IMR-90 (cell line): ENCODE data around the gene SLC9A6. TPM values are rescaled to one million over a fixed set of nuclear protein-coding genes. Genes with fewer than 3 reads are reported as not detected.

Source experiments
- ATAC-seq: fragments of 200-7000 bp; cut with Tn5 transposase; 2 replicates; pipeline ENCODE4 v1.9.1; 2020; ENCODE audit warnings: low read depth, mild to moderate bottlenecking, moderate library complexity
- BruUV-seq: library from RNA; stranded (reverse); fragments of 400-500 nt; replicated peaks from 2 replicates; lab custom pipeline; 2021; lab: Mats Ljungman, UMichigan
- CTCF ChIA-PET: fragments of 300-600 bp; formaldehyde crosslinking; extraction: SDS; loops from one replicate; lab custom pipeline; 2021; ENCODE audit warnings: antibody characterized with exemption; lab: Yijun Ruan, JAX
- POLR2A ChIA-PET: fragments of 300-600 bp; sonication (Branson Sonifier 250); formaldehyde crosslinking; loops from one replicate; lab custom pipeline; 2022; ENCODE audit warnings: antibody characterized with exemption; ENCODE audit not compliant: unreplicated experiment; lab: Charles Lee
- DNase-seq: peaks from one replicate; pipeline ENCODE4 v3.0.0; 2013
- H2AFZ ChIP-seq: replicated peaks from 2 replicates; pipeline ENCODE3; 2013; ENCODE audit warnings: low read length, mild to moderate bottlenecking; ENCODE audit not compliant: poor library complexity
- H2AK5ac ChIP-seq: 2 replicates; pipeline ENCODE4 v1.6.1; 2013; ENCODE audit warnings: low read depth, low read length, inconsistent platforms
- H2AK9ac ChIP-seq: replicated peaks from 2 replicates; pipeline ENCODE3; 2013; ENCODE audit warnings: mild to moderate bottlenecking, low read depth, low read length, moderate library complexity; ENCODE audit not compliant: poor library complexity
- H2BK120ac ChIP-seq: 2 replicates; pipeline ENCODE4 v1.6.1; 2013; ENCODE audit warnings: low read depth, low read length, inconsistent platforms
- H2BK15ac ChIP-seq: 3 replicates; pipeline ENCODE4 v1.6.1; 2013; ENCODE audit warnings: low read depth, low read length, inconsistent platforms
- H2BK20ac ChIP-seq: 2 replicates; pipeline ENCODE4 v1.6.1; 2013; ENCODE audit warnings: low read depth, mild to moderate bottlenecking, inconsistent platforms, low read length, moderate library complexity
- H2BK5ac ChIP-seq: 2 replicates; pipeline ENCODE4 v1.6.1; 2013; ENCODE audit warnings: mild to moderate bottlenecking, low read depth, low read length, inconsistent platforms; ENCODE audit not compliant: poor library complexity, severe bottlenecking
- H3K14ac ChIP-seq: replicated peaks from 2 replicates; pipeline ENCODE4 v1.6.1; 2013; ENCODE audit warnings: low read depth, low read length, inconsistent platforms
- H3K18ac ChIP-seq: 2 replicates; pipeline ENCODE4 v1.6.1; 2013; ENCODE audit warnings: low read depth, low read length, control low read depth
- H3K23ac ChIP-seq: 2 replicates; pipeline ENCODE4 v1.6.1; 2013; ENCODE audit warnings: low read depth, low read length, inconsistent platforms
- H3K27ac ChIP-seq: 2 replicates; pipeline ENCODE4 v1.5.1; 2013; ENCODE audit warnings: mild to moderate bottlenecking, control low read depth, low read length; ENCODE audit not compliant: insufficient read depth
- H3K27me3 ChIP-seq: 2 replicates; pipeline ENCODE4 v1.6.1; 2013; ENCODE audit warnings: low read length; ENCODE audit not compliant: control insufficient read depth, insufficient read depth
- H3K36me3 ChIP-seq: 2 replicates; pipeline ENCODE4 v1.6.1; 2013; ENCODE audit warnings: low read length, mixed read lengths; ENCODE audit not compliant: control insufficient read depth, insufficient read depth
- H3K4ac ChIP-seq: 2 replicates; pipeline ENCODE4 v1.6.1; 2013; ENCODE audit warnings: low read depth, low read length, inconsistent platforms
- H3K4me1 ChIP-seq: 2 replicates; pipeline ENCODE4 v1.6.1; 2013; ENCODE audit warnings: low read length, mixed read lengths; ENCODE audit not compliant: control insufficient read depth, insufficient read depth
- H3K4me2 ChIP-seq: 2 replicates; pipeline ENCODE4 v1.6.1; 2013; ENCODE audit warnings: low read depth, mild to moderate bottlenecking, control low read depth, low read length, moderate library complexity
- H3K4me3 ChIP-seq: 2 replicates; pipeline ENCODE4 v1.5.1; 2013; ENCODE audit warnings: low read depth, mild to moderate bottlenecking, control low read depth, low read length, moderate library complexity; ENCODE audit not compliant: insufficient read depth
- H3K56ac ChIP-seq: 2 replicates; pipeline ENCODE4 v1.6.1; 2013; ENCODE audit warnings: low read length, inconsistent platforms; ENCODE audit not compliant: insufficient read depth; ENCODE audit errors: extremely low read depth
- H3K79me1 ChIP-seq, 2 experiments: 2 replicates each; pipeline ENCODE4 v1.6.1; 2013; ENCODE audit warnings: low read length in 2 of 2, inconsistent platforms in 1 of 2, low read depth in 1 of 2
- H3K9ac ChIP-seq: 2 replicates; pipeline ENCODE4 v1.6.1; 2013; ENCODE audit warnings: low read depth, low read length, control low read depth
- H3K9me1 ChIP-seq: 2 replicates; pipeline ENCODE4 v1.6.1; 2013; ENCODE audit warnings: low read length, inconsistent platforms; ENCODE audit not compliant: insufficient read depth
- H3K9me3 ChIP-seq: 2 replicates; pipeline ENCODE4 v1.6.1; 2013; ENCODE audit warnings: low read length; ENCODE audit not compliant: control insufficient read depth, insufficient read depth
- H4K20me1 ChIP-seq: 2 replicates; pipeline ENCODE4 v1.6.1; 2013; ENCODE audit warnings: low read length, inconsistent platforms; ENCODE audit not compliant: insufficient read depth
- H4K5ac ChIP-seq: 2 replicates; pipeline ENCODE4 v1.6.1; 2013; ENCODE audit warnings: mild to moderate bottlenecking, low read depth, low read length, control low read depth
- H4K8ac ChIP-seq, 2 experiments: 2 replicates each; pipeline ENCODE4 v1.6.1; 2013; ENCODE audit warnings: low read depth in 2 of 2, low read length in 2 of 2, control low read depth in 1 of 2, inconsistent platforms in 1 of 2
- H4K91ac ChIP-seq: 2 replicates; pipeline ENCODE4 v1.6.1; 2013; ENCODE audit warnings: low read depth, low read length, inconsistent platforms; ENCODE audit not compliant: insufficient read depth
- BHLHE40 ChIP-seq: fragments of 150-350 bp; IDR thresholded peaks from 2 replicates; pipeline ENCODE4 v1.6.1; 2016; ENCODE audit warnings: mild to moderate bottlenecking, low read depth, low read length
- CEBPB ChIP-seq: IDR thresholded peaks from 2 replicates; pipeline ENCODE4 v1.6.1; 2012; ENCODE audit warnings: low read depth, low read length, improper control_type of control experiment
- CHD1 ChIP-seq: IDR thresholded peaks from 2 replicates; pipeline ENCODE4 v1.6.1; 2012; ENCODE audit warnings: low read depth, low read length, improper control_type of control experiment
- CTCF ChIP-seq: conservative IDR thresholded peaks from 2 replicates; pipeline ENCODE4 v1.5.1; 2012; ENCODE audit warnings: mild to moderate bottlenecking, low read depth, low read length, improper control_type of control experiment
- FOS ChIP-seq: fragments of 150-350 bp; IDR thresholded peaks from 2 replicates; pipeline ENCODE4 v1.6.1; 2016; ENCODE audit warnings: low read depth, low read length
- MAFK ChIP-seq: IDR thresholded peaks from 2 replicates; pipeline ENCODE4 v1.6.1; 2012; ENCODE audit warnings: low read depth, low read length, improper control_type of control experiment
- MAZ ChIP-seq: IDR thresholded peaks from 2 replicates; pipeline ENCODE4 v1.6.1; 2012; ENCODE audit warnings: low read depth, mild to moderate bottlenecking, low read length, improper control_type of control experiment, moderate library complexity, borderline replicate concordance
- MXI1 ChIP-seq: IDR thresholded peaks from 2 replicates; pipeline ENCODE4 v1.6.1; 2012; ENCODE audit warnings: low read depth, mild to moderate bottlenecking, low read length, moderate library complexity, borderline replicate concordance
- NFE2L2 ChIP-seq: fragments of 150-350 bp; IDR thresholded peaks from 2 replicates; pipeline ENCODE4 v1.6.1; 2016; ENCODE audit warnings: low read depth, mild to moderate bottlenecking, low read length
- POLR2A ChIP-seq: IDR thresholded peaks from 2 replicates; pipeline ENCODE4 v1.6.1; 2012; ENCODE audit warnings: mild to moderate bottlenecking, low read depth, low read length
- RAD21 ChIP-seq: IDR thresholded peaks from 2 replicates; pipeline ENCODE4 v1.6.1; 2012; ENCODE audit warnings: low read length, improper control_type of control experiment
- RCOR1 ChIP-seq: IDR thresholded peaks from 2 replicates; pipeline ENCODE4 v1.6.1; 2012; ENCODE audit warnings: mild to moderate bottlenecking, low read length, improper control_type of control experiment; ENCODE audit not compliant: insufficient replicate concordance
- RFX5 ChIP-seq: IDR thresholded peaks from 2 replicates; pipeline ENCODE4 v1.8.0; 2012; ENCODE audit warnings: low read depth, mild to moderate bottlenecking, low read length, moderate library complexity
- SMC3 ChIP-seq: fragments of 150-350 bp; IDR thresholded peaks from 2 replicates; pipeline ENCODE4 v1.6.1; 2016; ENCODE audit warnings: low read depth, mild to moderate bottlenecking, antibody characterized with exemption, low read length, moderate library complexity
- WGBS, 2 experiments: methylation state at CpG; one replicate each; pipeline versions ENCODE4 v1.1.5 to v1.1.7; 2013; ENCODE audit warnings: missing lambda C conversion rate in 2 of 2; ENCODE audit not compliant: insufficient read length in 1 of 2; ENCODE audit errors: extremely low coverage in 2 of 2; 5-methylcytosine and 5-hydroxymethylcytosine counted together
- dilution Hi-C: fragments of 300-500 bp; cut with HindIII; formaldehyde crosslinking; loops from one replicate; pipeline ENCODE4 v1.14.3; 2018; ENCODE audit warnings: low sequenced_read_pairs; ENCODE audit not compliant: unreplicated experiment
- in situ Hi-C: fragments of 300-500 bp; cut with MboI; formaldehyde crosslinking; loops from 3 replicates; pipeline ENCODE4 v1.14.3; 2019; ENCODE audit warnings: low sequenced_read_pairs, inconsistent platforms, mixed read lengths
- intact Hi-C: fragments of 100-400 bp; cut with micrococcal nuclease; formaldehyde crosslinking; loops from 2 replicates; pipeline ENCODE4 v1.10.0; 2022
- polyA plus RNA-seq, 3 experiments: library from polyadenylated mRNA; depleted of rRNA; stranded (reverse); fragments of >200 nt; gene quantifications; 2 replicates each; pipeline ENCODE4 v1.2.3, GENCODE V29; 2012; ENCODE audit warnings: low replicate concordance in 1 of 3
- total RNA-seq: library from RNA; depleted of rRNA; stranded (reverse); fragments of >200 nt; gene quantifications from 2 replicates; pipeline ENCODE4 v1.2.3, GENCODE V29; 2012
- TF ChIP-seq, protein P1 (sequence below): fragments of 150-350 bp; IDR thresholded peaks from 2 replicates; pipeline ENCODE4 v1.6.1; 2016; ENCODE audit warnings: low read depth, mild to moderate bottlenecking, low read length, moderate library complexity, borderline replicate concordance
- TF ChIP-seq, protein P2 (sequence below): fragments of 150-350 bp; IDR thresholded peaks from 2 replicates; pipeline ENCODE4 v1.6.1; 2017; ENCODE audit warnings: mild to moderate bottlenecking, antibody characterized with exemption, low read length, low read depth

SLC9A6 gene
- total and polyA plus RNA-seq, 2 of the 4 experiments (the other 2 are of a cell fraction), result 6.9 to 19.0 TPM

GRCh38 chrX:136032370-136032769, 47.1 kb downstream of the SLC9A6 start:
- no peak overlapping the region for H2AK5ac ChIP-seq
- intact Hi-C loops, result no loop called here
- H2BK5ac ChIP-seq, result no peak overlapping the region
- H3K23ac ChIP-seq, result no peak overlapping the region
- H3K4me1 ChIP-seq, result peaks cover 9% of the 10 kb centered on the region
- no peak overlapping the region for H3K27ac ChIP-seq
- dilution Hi-C loops, result no loop called here
- in situ Hi-C loops, result loop anchor here (5.0 kb wide), 2 partner anchors 130 to 175 kb away; no protein-coding TSS in a partner anchor
- H4K5ac ChIP-seq, result no peak overlapping the region
- H4K20me1 ChIP-seq, result no peaks in the 10 kb centered on the region; the same call in 1 of the 2 replicates
- no peak overlapping the region for H2BK120ac ChIP-seq
- ChIA-PET POLR2A (no interaction called here), CTCF (interaction anchor here (1.6 kb wide), 1 partner anchor 177 kb away, joined by 4 read pairs; no protein-coding TSS in a partner anchor)
- ATAC-seq (no peak), DNase-seq (no peak)
- H3K4ac ChIP-seq, result no peak overlapping the region
- H4K8ac ChIP-seq, result no peak overlapping the region
- no peaks in the 10 kb centered on the region for H3K36me3 ChIP-seq
- no peak overlapping the region for H3K18ac ChIP-seq
- H2AK9ac ChIP-seq, result no peak overlapping the region
- H3K9me1 ChIP-seq, result 0 out of 2 replicates have a peak, but pooled peaks cover 3% of the 10 kb centered on the region
- no peak overlapping the region for H3K9ac ChIP-seq
- no peaks in the 10 kb centered on the region for H3K27me3 ChIP-seq
- H4K91ac ChIP-seq, result no peak overlapping the region
- no TSS peak for BruUV-seq
- H2BK20ac ChIP-seq, result no peak overlapping the region
- H3K4me2 ChIP-seq, result no peak overlapping the region
- no peak for TF ChIP-seq RCOR1
- TF ChIP-seq NFE2L2, result no peak
- no peak for TF ChIP-seq BHLHE40
- no peak for TF ChIP-seq RAD21
- TF ChIP-seq RFX5, result no peak
- TF ChIP-seq CTCF, result no peak
- TF ChIP-seq POLR2A, result no peak
- TF ChIP-seq FOS, result no peak
- no peak for TF ChIP-seq SMC3
- TF ChIP-seq MAFK, result no peak
- TF ChIP-seq, protein P1, sequence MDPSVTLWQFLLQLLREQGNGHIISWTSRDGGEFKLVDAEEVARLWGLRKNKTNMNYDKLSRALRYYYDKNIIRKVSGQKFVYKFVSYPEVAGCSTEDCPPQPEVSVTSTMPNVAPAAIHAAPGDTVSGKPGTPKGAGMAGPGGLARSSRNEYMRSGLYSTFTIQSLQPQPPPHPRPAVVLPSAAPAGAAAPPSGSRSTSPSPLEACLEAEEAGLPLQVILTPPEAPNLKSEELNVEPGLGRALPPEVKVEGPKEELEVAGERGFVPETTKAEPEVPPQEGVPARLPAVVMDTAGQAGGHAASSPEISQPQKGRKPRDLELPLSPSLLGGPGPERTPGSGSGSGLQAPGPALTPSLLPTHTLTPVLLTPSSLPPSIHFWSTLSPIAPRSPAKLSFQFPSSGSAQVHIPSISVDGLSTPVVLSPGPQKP, result no peak
- TF ChIP-seq MXI1, result no peak
- TF ChIP-seq MAZ, result no peak
- TF ChIP-seq, protein P2, sequence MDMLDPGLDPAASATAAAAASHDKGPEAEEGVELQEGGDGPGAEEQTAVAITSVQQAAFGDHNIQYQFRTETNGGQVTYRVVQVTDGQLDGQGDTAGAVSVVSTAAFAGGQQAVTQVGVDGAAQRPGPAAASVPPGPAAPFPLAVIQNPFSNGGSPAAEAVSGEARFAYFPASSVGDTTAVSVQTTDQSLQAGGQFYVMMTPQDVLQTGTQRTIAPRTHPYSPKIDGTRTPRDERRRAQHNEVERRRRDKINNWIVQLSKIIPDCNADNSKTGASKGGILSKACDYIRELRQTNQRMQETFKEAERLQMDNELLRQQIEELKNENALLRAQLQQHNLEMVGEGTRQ, result no peak
- TF ChIP-seq CEBPB, result no peak
- TF ChIP-seq CHD1, result no peak
- H2BK15ac ChIP-seq, result no peak overlapping the region
- no peak overlapping the region for H3K14ac ChIP-seq
- H2AFZ ChIP-seq, result no peak overlapping the region
- no peaks in the 10 kb centered on the region for H3K79me1 ChIP-seq
- H3K56ac ChIP-seq, result no peak overlapping the region
- no CpG with 5 or more reads among the region's 4 CpGs for WGBS, 2 experiments
- H3K4me3 ChIP-seq, result no peak overlapping the region
- H3K9me3 ChIP-seq, result no peaks in the 10 kb centered on the region
